ENCODE results near the gene NLK. TPM values are rescaled to one million over a fixed set of nuclear protein-coding genes. Genes with fewer than 3 reads are reported as not detected.

Gene NLK
- total RNA-seq, 1 experiment from 2014 or later, result 12.8 TPM

DNA sequence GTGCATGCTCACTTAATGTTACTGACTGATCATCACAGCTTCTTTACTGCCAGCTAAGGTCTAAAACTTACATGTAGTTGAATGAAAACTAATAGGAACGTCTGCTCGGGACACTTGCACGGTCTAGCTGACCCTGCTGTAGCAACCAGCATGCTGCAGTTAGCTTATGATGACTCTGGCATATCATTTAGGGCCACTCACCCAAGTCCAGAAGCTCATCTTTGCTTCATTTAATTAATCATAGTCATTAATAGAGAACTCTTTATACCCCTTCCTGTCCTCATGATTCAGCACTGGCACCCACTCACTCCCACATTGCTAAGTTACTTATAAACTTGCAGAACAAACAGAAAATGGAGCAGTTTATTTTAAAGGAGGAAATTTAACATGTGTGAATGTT is 136.3 kb downstream of the NLK start:
- no peak overlapping the region for H3K4me2 ChIP-seq (ENCODE audit: low read length)
- no TSS peak for BruUV-seq (replicated peaks)

GRCh38 chr17:28180449-28180848 is 138.0 kb downstream of the NLK start:
- H3K36me3 ChIP-seq (ENCODE audit: control insufficient read depth in 1 of 2, insufficient read depth in 2 of 2, low read length in 2 of 2), result no peaks in the 10 kb centered on the region
- no peak overlapping the region for H3K4me2 ChIP-seq (ENCODE audit: low read length)
- intact Hi-C loops (cut with micrococcal nuclease), result no loop called here
- no TSS peak for BruUV-seq (replicated peaks)
- RAD21 ChIA-PET (ENCODE audit: low non-redundant PET in 1 of 2, low total read pairs in 2 of 2, uncharacterized antibody in 2 of 2, unreplicated experiment in 2 of 2), result no interaction called here
- DNase-seq (ENCODE audit: low read depth, low spot score) (no peak), ATAC-seq (no peak)
- H2AFZ ChIP-seq (ENCODE audit: low read depth, low read length, poor library complexity, severe bottlenecking), result no peak overlapping the region
- H3K27ac ChIP-seq (ENCODE audit: low read depth, low read length), result no peak overlapping the region
- H3K4me1 ChIP-seq (ENCODE audit: control insufficient read depth in 1 of 2, insufficient read depth in 2 of 2, low read length in 2 of 2), result no peaks in the 10 kb centered on the region
- no peak overlapping the region for H3K4me3 ChIP-seq (replicated peaks in 1 of 2; ENCODE audit: low read depth in 1 of 2, low read length in 2 of 2)
- H4K20me1 ChIP-seq (ENCODE audit: insufficient read depth), result no peaks in the 10 kb centered on the region
- POLR2A ChIA-PET, result no interaction called here
- no peaks in the 10 kb centered on the region for H3K9me2 ChIP-seq (ENCODE audit: insufficient read depth)
- H3K79me2 ChIP-seq (ENCODE audit: insufficient read depth, low read length), result no peaks in the 10 kb centered on the region
- H3K27me3 ChIP-seq (ENCODE audit: insufficient read depth, low read length), result no peaks in the 10 kb centered on the region
- H3K9me3 ChIP-seq (ENCODE audit: control insufficient read depth in 1 of 2, insufficient read depth in 1 of 2, low read depth in 1 of 2, low read length in 2 of 2), result no peaks in the 10 kb centered on the region
- CTCF ChIA-PET, result no interaction called here
- H3K9ac ChIP-seq (ENCODE audit: low read length), result no peak overlapping the region
- TF ChIP-seq JUND (IDR thresholded peaks at IDR 0.05) (no peak), ZFX (IDR thresholded peaks at IDR 0.05) (no peak), SP1 (IDR thresholded peaks at IDR 0.05; ENCODE audit: low read depth) (no peak), ATF3 (IDR thresholded peaks at IDR 0.05) (no peak), SRF (IDR thresholded peaks at IDR 0.05; ENCODE audit: low read depth) (no peak), ZBTB33 (IDR thresholded peaks at IDR 0.05; ENCODE audit: extremely low read depth, insufficient replicate concordance, low read length) (no peak), FOSL1 (IDR thresholded peaks at IDR 0.05; ENCODE audit: low read depth) (no peak), POLR2A (IDR thresholded peaks at IDR 0.05; ENCODE audit: borderline replicate concordance, extremely low read depth, insufficient read depth, insufficient read length) (no peak), ELF1 (IDR thresholded peaks at IDR 0.05; ENCODE audit: borderline replicate concordance, low read depth) (no peak), POLR2AphosphoS5 (IDR thresholded peaks at IDR 0.05; ENCODE audit: low read depth, low read length) (no peak), CBX3 (IDR thresholded peaks at IDR 0.05; ENCODE audit: low read depth) (no peak)
- TF ChIP-seq, protein P1, sequence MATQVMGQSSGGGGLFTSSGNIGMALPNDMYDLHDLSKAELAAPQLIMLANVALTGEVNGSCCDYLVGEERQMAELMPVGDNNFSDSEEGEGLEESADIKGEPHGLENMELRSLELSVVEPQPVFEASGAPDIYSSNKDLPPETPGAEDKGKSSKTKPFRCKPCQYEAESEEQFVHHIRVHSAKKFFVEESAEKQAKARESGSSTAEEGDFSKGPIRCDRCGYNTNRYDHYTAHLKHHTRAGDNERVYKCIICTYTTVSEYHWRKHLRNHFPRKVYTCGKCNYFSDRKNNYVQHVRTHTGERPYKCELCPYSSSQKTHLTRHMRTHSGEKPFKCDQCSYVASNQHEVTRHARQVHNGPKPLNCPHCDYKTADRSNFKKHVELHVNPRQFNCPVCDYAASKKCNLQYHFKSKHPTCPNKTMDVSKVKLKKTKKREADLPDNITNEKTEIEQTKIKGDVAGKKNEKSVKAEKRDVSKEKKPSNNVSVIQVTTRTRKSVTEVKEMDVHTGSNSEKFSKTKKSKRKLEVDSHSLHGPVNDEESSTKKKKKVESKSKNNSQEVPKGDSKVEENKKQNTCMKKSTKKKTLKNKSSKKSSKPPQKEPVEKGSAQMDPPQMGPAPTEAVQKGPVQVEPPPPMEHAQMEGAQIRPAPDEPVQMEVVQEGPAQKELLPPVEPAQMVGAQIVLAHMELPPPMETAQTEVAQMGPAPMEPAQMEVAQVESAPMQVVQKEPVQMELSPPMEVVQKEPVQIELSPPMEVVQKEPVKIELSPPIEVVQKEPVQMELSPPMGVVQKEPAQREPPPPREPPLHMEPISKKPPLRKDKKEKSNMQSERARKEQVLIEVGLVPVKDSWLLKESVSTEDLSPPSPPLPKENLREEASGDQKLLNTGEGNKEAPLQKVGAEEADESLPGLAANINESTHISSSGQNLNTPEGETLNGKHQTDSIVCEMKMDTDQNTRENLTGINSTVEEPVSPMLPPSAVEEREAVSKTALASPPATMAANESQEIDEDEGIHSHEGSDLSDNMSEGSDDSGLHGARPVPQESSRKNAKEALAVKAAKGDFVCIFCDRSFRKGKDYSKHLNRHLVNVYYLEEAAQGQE (IDR thresholded peaks at IDR 0.05; ENCODE audit: low read depth), result no peak
- TF ChIP-seq, protein P2, sequence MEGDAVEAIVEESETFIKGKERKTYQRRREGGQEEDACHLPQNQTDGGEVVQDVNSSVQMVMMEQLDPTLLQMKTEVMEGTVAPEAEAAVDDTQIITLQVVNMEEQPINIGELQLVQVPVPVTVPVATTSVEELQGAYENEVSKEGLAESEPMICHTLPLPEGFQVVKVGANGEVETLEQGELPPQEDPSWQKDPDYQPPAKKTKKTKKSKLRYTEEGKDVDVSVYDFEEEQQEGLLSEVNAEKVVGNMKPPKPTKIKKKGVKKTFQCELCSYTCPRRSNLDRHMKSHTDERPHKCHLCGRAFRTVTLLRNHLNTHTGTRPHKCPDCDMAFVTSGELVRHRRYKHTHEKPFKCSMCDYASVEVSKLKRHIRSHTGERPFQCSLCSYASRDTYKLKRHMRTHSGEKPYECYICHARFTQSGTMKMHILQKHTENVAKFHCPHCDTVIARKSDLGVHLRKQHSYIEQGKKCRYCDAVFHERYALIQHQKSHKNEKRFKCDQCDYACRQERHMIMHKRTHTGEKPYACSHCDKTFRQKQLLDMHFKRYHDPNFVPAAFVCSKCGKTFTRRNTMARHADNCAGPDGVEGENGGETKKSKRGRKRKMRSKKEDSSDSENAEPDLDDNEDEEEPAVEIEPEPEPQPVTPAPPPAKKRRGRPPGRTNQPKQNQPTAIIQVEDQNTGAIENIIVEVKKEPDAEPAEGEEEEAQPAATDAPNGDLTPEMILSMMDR (IDR thresholded peaks at IDR 0.05 in 2 of 3, conservative IDR thresholded peaks at IDR 0.05 in 1 of 3; ENCODE audit: borderline replicate concordance in 1 of 3, insufficient read depth in 1 of 3, low read depth in 2 of 3, low read length in 2 of 3), result no peak
- TF ChIP-seq, protein P3, sequence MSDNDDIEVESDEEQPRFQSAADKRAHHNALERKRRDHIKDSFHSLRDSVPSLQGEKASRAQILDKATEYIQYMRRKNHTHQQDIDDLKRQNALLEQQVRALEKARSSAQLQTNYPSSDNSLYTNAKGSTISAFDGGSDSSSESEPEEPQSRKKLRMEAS (IDR thresholded peaks at IDR 0.05), result no peak

More for the DNA sequence above, 136.3 kb downstream of the NLK start:
- Histone ChIP-seq H3K9me2 (ENCODE audit: insufficient read depth) (no peaks in the 10 kb centered on the region), H3K27ac (ENCODE audit: low read depth, low read length) (no peak overlapping the region), H4K20me1 (ENCODE audit: insufficient read depth) (no peaks in the 10 kb centered on the region), H3K4me1 (ENCODE audit: control insufficient read depth in 1 of 2, insufficient read depth in 2 of 2, low read length in 2 of 2) (no peaks in the 10 kb centered on the region), H3K36me3 (ENCODE audit: control insufficient read depth in 1 of 2, insufficient read depth in 2 of 2, low read length in 2 of 2) (no peaks in the 10 kb centered on the region), H3K9ac (ENCODE audit: low read length) (no peak overlapping the region), H3K79me2 (ENCODE audit: insufficient read depth, low read length) (no peaks in the 10 kb centered on the region), H3K4me3 (replicated peaks in 1 of 2; ENCODE audit: low read depth in 1 of 2, low read length in 2 of 2) (no peak overlapping the region), H2AFZ (ENCODE audit: low read depth, low read length, poor library complexity, severe bottlenecking) (no peak overlapping the region), H3K9me3 (ENCODE audit: control insufficient read depth in 1 of 2, insufficient read depth in 1 of 2, low read depth in 1 of 2, low read length in 2 of 2) (no peaks in the 10 kb centered on the region), H3K27me3 (ENCODE audit: insufficient read depth, low read length) (no peaks in the 10 kb centered on the region)
- no peak for DNase-seq (ENCODE audit: low read depth, low spot score)
- intact Hi-C loops (cut with micrococcal nuclease), result no loop called here
- TF ChIP-seq EZH2 (IDR thresholded peaks at IDR 0.05), result no peak
- TF ChIP-seq POLR2AphosphoS5 (IDR thresholded peaks at IDR 0.05; ENCODE audit: low read depth, low read length), result no peak
- ChIA-PET CTCF (no interaction called here), RAD21 (ENCODE audit: low non-redundant PET in 1 of 2, low total read pairs in 2 of 2, uncharacterized antibody in 2 of 2, unreplicated experiment in 2 of 2) (no interaction called here), POLR2A (no interaction called here)
- no peak for ATAC-seq

Measured in HCT116 (cell line).